Activated T-cell treated with anti-CD3 and anti-CD28 coated beads for 4 hours (primary cell): Measurements from ENCODE around the gene COL27A1.
"Not testable (repeated sequence)": the region's sequence is repeated elsewhere in the genome, so short reads cannot be mapped to it uniquely, and the experiment has no call there.

Source experiments
- DNase-seq: peaks from one replicate; pipeline ENCODE4 v3.0.0-alpha.2; 2020

COL27A1 gene

GRCh38 chr9:114185570-114186490, 30.5 kb downstream of the COL27A1 start:
- DNase-seq: no peak

GRCh38 chr9:114186605-114187289, 31.4 kb downstream of the COL27A1 start:
- DNase-seq: no peak

GRCh38 chr9:114187827-114188226, 32.5 kb downstream of the COL27A1 start:
- no peak for DNase-seq

GRCh38 chr9:114189823-114190562, 34.7 kb downstream of the COL27A1 start:
- DNase-seq: no peak

GRCh38 chr9:114190563-114190905, 35.2 kb downstream of the COL27A1 start:
- DNase-seq: no peak

GRCh38 chr9:114191402-114191801, 36.1 kb downstream of the COL27A1 start:
- DNase-seq: not testable (repeated sequence)

GRCh38 chr9:114192539-114192938, 37.2 kb downstream of the COL27A1 start:
- no peak for DNase-seq

GRCh38 chr9:114193090-114193489, 37.8 kb downstream of the COL27A1 start:
- DNase-seq: no peak

GRCh38 chr9:114196117-114196516, 40.8 kb downstream of the COL27A1 start:
- DNase-seq: no peak

- DNase-seq: no peak
Observed at GRCh38 chr9:114196979-114197622, 41.8 kb downstream of the COL27A1 start.

- DNase-seq: no peak
Observed at GRCh38 chr9:114198249-114199040, 43.1 kb downstream of the COL27A1 start.

GRCh38 chr9:114200721-114201300, 45.5 kb downstream of the COL27A1 start:
- no peak for DNase-seq

- no peak for DNase-seq
Observed at GRCh38 chr9:114202396-114202795, 47.1 kb downstream of the COL27A1 start.

GRCh38 chr9:114202849-114203248, 47.5 kb downstream of the COL27A1 start:
- no peak for DNase-seq

- DNase-seq: no peak
Observed at GRCh38 chr9:114203410-114204140, 48.2 kb downstream of the COL27A1 start.

- no peak for DNase-seq
Observed at GRCh38 chr9:114204265-114204664, 48.9 kb downstream of the COL27A1 start.

- DNase-seq: no peak
Observed at GRCh38 chr9:114205171-114206015, 50.1 kb downstream of the COL27A1 start.

GRCh38 chr9:114206221-114206789, 51.0 kb downstream of the COL27A1 start:
- DNase-seq: no peak

- no peak for DNase-seq
Observed at GRCh38 chr9:114207034-114207810, 51.9 kb downstream of the COL27A1 start.
